HG03575 (cell line): ENCODE measurements around the gene PRKN.

ENCODE experiments used
- ATAC-seq: cut with Tn5 transposase; IDR thresholded peaks from one replicate; pipeline ENCODE4 v1.9.1; 2021; ENCODE audit not compliant: unreplicated experiment, insufficient number of reproducible peaks, low FRiP score; ENCODE audit errors: extremely low read depth

Gene PRKN

DNA sequence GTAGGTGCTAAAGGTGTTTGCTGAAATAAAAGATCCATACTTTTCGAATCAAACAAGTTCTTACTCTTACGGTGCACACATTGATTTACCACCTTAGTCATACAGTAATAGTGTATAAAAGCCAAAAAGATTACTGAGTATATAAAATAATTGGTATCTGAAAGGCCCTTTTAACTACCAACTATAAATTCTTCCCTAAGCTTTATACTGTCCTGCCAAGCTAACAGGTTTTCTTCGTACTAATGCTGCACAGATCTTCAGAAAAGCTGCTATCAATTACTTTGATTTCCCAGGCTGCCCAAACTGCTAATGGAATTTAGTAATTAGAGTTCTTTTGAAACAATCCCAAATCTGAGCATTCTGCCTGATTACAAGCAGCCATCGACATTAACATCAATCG is 97.5 kb downstream of the PRKN start:
- no peak for ATAC-seq

DNA sequence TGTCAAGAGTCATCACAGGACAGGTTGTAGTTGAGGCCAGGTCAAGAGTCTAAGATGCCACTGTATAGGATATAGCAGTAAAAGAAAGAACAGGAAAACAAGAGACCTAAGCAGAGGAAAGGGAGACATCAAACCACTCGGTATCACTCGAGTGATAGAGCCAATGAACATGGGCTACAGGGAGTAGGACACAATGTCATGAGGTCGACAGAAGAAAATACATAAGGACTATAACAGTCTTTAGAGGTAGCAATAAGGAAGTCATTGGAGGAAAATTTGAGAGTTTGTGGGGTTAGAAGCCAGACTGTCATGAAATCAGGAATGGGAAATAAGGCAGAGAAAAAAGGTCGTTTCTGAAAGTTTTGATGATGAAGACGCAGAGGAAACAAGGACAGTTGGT is 99.7 kb downstream of the PRKN start:
- ATAC-seq = no peak

DNA sequence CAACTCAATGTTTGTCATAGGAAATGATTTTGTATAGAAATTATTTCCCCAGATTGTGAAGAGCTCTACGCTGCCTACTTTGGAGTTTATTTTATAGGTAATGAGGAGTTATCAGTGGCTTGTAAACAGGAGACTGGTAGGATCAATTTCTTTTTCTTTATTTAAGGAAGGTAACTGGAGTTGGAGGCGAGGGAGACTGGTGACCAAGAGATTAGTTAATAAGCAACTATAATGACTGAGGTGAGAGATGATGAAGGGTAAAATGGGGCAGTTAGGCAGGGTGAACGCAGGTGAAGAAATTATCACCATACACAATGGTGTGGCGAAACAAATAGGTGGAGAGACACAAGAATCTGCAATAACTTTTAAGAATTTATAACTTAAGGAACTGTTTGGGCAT is 100.2 kb downstream of the PRKN start:
- ATAC-seq = no peak

DNA sequence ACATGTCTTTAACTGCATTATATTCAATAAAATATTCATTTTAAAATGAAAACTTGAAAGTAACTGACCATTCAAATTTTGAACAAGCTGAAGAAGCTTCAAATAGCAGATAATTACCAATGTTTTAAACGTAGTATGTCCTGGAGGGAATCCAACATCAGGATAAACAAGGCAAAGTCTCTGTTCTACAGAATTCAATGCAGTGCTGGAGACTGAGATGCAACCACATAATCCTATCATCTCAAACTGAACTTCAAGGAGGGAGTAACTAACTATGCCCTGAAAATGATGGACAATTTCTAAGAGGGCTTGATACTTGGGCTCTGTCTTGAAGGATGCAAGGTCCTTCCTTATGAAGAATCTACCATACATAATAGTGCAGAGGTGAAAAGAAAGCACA is 100.7 kb downstream of the PRKN start:
- no peak for ATAC-seq

DNA sequence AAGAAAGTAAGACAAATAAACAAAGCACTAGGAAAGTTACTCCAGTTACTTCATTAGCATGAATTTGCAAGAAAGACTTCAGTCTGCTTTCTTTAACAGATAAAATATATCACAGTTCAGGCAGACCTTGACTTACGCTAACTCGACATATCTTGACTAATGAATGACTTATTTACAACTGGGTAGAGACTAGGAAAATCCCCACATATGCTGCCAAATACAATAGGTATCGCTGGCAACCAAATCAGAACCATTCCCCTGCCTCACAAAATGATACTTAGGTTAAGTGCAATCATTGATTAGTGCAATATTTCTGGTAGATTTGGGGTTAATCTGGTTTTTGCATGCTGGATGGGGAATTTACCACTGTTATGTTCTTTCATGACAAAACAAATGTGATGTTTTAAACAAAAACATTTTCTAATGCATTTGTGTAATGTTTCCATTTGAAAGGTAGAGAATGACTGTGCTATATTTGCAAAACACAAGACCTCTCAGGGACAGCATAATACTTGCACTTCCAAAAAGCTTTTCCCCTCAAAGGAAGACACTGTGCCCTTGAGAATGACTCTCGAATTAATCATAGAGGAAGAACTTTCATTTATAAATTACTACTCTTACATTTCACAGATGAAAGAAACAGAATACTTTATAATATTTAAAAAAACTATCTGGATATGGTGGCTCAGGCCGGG is 101.6 kb downstream of the PRKN start:
- no peak for ATAC-seq

DNA sequence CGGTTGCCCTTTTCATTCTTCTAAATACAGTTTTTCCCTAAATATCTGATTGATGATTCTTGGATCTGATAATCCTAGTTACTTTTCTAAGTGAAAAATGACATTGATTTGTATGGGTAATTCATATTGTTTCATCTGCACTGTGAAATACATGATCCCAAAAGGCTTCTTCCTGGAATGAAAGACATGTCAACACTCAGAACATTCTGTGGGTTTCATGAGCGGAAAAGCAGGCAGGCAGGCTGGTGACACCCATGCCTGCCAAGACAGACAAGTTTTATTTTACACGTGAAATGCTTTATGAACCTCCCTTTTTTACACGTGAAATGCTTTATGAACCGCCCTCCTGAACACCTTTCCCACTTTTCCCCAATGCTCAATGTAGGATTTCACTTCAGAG is 105.0 kb downstream of the PRKN start:
- no peak for ATAC-seq

DNA sequence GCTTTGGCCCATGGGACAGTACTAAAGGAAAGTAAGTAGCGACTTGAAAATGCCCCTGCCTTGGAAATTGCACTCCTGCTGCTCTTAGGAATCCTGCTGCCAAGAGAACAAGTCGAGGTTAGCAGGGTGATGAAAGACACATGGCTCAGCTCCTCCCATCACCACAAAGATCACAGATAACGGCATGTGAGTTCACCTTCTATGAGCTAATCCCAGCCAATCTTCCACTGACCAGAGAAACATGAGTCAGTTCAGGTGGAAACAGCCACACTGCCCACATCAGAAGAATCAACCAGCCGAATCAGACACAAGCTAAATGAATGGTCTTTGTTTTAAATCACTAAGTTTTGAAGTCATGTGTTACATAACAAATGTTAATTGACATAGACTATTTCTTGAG is 106.3 kb downstream of the PRKN start:
- ATAC-seq = no peak

DNA sequence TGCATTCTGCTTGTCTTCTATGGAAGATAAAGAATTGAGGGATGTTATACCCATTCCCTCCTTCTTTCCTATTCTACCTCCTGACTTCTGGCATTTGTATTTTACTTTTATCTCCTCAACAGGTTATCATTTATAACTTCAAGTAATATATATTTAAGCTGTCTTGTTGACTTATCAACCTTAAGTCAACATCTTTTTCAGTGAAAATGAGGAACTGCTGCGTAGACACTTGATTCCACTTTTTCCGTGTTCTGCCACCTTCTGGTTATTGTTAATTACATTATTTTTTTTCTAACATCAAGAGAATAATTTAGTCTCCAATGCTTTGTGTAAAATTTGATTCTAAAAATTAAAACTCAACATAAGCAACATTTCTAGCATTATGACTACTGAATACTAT is 107.5 kb downstream of the PRKN start:
- ATAC-seq = no peak

DNA sequence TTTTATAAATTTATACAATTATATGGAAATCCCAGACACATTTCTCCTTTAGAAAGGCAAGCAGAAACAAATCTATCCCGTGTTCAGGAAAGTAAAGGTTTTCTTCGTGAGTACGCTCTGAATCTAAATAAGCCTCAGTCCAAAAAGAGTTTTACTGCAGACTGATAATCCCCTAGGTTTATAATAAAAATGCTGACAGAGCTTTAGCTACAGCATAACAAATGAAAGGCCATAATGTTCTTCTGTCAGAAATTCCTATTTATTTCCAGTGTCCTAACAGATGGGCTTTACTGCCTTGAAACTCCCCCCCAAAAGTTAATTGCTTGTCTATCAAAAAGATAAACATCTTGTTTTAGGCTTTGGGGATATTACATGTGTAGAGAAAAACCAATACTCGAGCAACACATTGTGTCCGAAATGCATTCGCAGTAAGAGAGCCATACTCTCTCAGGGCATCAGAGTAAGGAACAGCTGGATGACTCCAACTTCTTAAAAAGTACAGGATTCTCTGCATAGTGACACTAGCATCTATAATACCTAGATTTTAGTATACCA is 109.0 kb downstream of the PRKN start:
- ATAC-seq = no peak

DNA sequence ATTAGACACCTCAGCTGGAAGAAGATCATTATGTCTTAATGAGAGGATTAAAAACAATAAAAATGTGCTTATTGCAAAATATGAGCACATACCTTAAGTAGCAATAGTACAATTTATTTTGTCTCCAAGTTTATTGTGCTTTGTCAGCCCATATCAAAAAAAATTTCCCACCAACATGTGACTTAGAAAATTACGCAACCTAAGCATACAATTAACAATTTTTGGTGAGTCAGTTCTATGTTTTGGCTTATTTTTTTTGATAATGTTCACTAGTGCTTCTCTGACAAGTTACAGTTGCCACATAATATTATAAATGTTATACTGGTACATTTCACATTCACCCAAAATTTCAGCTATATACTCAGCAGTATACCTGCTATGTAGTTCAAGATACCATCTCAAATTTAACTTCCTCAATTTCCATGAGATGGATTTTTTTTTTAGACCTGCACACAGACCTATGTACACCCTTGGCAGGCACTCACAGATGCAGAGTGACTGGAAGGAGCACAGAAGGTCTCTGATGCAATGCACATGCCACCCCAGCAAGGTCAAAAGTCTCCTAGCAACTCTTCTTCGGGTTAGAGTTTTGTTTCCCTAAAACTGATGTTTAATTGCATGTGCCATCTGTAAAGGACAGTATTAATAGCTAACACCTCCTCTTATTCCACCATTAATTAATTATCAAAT is 112.4 kb downstream of the PRKN start:
- ATAC-seq = no peak

DNA sequence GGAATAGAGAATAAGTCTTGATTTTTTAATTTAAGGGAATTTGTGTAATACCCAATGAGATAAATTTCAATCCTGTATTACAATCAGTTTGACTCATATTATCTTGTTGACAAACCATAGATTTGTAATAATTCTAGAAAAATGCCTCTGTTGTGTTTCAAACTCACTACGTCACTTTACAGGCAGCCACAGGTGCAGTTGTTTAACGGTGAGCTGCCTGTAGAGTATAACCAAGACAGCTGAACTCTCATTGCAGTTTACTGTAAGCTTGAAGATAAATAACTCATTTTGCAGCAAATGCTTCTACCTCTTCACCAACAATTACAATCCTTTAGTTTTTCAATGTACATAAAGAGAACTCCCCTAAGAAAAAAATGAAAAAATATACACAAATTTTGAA is 114.3 kb downstream of the PRKN start:
- ATAC-seq = no peak

DNA sequence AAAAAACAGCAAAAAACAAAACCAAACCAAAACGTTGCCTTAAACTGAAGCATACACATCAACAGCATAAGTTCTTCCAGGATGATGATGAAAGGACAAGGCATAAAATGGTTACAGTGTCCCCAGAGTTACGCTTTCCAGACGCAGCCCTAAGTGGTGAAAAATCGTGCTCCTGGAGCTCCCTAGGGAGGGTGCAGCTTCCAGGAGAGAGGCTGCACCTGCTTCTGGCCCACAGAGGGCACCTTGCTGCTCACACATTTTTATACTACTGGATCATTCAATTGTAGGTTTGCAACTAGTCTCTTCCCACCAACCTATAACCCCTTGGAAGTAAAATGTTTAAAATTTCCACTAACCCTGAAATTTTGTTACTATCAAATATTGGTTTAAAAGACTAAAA is 115.0 kb downstream of the PRKN start:
- ATAC-seq = no peak

DNA sequence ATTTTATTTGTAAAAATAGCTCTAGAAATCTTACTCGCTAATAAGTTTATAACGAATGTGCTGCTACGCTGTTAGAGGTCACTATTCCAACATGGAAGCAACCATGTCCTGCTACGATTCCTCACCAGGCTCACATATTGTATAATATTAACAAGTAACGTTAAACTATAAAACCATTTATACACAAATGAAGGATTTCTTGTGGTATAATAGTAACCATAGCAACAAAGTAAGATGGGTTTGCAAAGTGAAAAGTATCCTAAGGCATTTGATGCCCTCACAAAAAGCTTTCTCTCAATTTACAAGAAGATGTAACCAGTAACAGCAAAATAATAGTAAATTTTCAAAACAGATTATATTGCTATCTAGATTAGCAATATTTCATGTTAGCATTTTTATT is 117.2 kb downstream of the PRKN start:
- ATAC-seq = no peak

DNA sequence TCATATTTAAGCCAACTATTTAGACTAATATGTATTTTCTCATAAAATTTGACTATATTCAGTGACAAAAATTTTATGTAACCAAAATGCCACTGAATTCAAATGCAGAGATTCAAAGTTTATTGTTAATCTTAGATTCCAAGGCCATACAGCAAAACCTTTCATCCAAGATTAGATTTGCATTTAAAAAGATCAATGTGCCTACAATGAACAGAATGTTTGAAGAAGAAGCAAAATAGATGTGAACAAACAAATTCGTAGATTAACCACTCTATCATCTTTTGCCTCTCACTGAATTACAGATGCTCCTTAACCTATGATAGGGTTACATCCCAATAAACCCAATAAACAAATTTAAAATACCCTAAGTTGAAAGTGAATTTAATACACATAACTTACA is 121.7 kb downstream of the PRKN start:
- ATAC-seq = no peak

DNA sequence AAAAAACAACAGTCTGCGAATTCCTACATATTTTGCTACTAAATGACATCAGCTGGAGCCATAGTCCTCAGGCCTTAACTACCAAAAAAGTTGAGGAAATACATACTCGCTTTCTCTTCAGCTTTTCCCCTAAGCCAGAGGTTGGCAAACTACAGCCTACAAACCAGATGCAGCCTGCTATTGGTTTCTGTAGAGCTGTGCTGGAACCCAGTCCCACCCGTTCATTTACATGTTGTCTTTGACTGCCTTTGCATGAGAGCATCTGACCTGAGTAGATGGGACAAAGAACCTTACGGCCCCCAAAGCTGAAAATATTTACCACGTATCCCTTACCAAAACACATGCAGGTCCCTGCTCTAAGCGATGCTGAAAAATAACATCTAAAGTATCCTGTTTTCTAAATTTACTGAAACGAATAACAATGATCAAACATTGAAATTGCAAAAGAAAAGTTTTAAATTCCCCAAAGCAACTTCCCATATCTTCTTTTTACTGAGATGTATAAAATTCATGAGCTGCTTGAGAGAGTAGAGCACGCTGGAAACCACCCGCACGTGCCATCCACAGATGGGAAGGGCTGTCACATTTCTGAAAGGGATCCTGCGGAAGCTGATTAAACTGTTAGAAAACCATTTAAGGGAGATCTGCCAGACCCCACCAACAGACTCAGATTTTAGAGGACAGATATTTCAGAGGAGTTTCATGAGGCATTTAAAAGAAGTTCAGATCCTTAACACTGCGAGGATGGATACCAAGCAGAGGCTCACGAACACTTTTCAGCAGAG is 124.1 kb downstream of the PRKN start:
- ATAC-seq = no peak

DNA sequence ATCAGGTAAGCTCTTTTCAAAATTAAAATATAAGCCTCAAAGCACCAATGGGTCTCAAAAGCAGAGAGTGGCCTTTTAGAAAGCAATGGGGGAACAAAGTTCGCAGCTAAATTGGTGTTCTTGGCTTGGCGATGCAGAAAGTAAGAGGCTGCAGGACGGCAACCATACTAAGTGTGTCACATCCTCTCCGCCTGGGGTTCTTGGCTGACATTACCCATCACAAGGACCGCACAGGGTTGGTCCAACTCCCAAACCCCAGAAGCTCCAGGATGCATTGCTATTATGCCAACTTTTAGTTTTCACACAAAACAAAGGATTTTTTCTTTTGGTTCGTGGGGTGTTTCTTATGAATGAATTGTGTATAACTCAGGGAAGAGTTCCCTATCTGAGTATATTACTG is 124.8 kb downstream of the PRKN start:
- ATAC-seq = no peak

DNA sequence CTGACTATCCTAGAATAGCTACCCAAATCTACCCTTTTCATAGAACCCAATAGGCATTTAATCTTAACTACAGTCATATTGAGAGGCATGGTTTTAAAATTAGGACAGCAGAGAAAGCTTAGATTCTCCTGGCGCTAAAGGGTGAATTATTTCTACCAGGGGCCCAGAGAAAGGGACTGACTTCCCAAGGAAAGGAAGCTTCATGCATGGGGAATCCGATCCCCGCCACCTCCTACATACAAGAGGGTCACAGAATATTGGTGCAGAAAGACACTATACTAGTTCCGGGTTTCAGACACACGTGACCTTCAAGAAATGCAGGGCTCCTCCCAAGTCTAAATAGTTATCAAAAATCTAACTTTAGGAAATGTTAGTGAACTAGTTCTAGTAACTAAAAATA is 130.9 kb downstream of the PRKN start:
- ATAC-seq = no peak

DNA sequence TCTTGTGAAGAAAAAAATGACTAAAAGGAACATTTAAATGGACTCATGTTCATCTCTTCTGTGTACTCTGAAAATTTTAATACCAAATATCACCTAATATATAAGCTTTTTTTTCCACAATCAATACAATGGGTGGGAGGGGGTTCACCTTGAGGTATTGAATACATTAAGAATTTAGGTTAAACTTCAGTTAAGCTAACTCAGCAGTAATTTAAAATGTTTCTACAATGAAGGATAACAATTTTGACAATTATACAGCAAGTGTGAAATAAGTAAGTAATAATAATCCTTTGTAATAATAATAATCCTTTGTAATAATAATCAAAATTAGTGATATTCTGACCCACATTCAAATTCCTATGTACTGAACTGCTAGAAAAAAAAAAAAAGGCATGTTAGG is 136.0 kb downstream of the PRKN start:
- ATAC-seq = no peak

DNA sequence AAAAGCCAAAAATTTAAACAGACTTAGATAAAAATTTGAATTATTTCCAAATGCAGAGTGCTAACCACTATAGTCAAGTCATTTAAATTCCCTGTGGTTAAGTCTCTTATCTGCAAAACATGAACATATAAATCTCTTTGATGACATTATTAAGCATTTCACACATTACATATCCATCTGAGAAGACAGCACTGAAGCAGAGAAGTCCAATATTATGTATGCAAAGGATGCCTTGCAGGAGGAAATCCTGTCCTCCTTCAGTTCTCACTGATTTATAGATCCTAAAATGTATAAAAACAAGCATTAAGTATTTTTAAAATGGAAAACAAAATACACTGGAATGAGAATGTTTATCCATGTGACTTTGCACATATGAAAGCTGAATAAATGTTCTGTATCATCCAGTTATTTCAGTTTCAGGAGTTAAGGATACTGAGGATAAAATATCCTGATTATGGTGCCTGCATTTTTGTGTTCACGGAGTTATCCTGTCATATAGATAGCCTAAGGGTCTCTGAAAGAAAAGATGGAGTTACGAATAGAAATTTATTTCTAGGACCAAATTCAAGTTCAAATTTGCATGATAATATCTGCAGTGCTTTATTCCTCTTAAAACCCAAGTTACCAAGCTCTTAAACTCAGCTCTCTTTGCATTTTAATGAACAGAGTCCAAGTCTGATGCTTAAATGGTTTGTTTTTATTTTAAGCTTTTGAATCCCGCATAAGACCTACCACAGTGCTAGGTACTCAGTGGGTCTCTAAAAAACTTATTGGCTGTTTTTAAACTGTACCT is 145.4 kb downstream of the PRKN start:
- ATAC-seq = no peak
